Daoy (cell line): Measurements from ENCODE around the gene TIGD1. TPM values are rescaled to one million over a fixed set of nuclear protein-coding genes. Genes with fewer than 3 reads are reported as not detected.

Experiments
- DNase-seq: peaks from one replicate; pipeline ENCODE4 v3.0.0-alpha.2; 2015; ENCODE audit warnings: low read depth
- total RNA-seq: library from RNA; depleted of rRNA; stranded (reverse); fragments of >200 nt; shearing (Covaris generic); gene quantifications from 2 replicates; pipeline ENCODE4 v1.2.3, GENCODE V29; 2014; rRNA removed

Gene TIGD1
- total RNA-seq, 1 experiment from 2014 or later, result 5.4 TPM

DNA sequence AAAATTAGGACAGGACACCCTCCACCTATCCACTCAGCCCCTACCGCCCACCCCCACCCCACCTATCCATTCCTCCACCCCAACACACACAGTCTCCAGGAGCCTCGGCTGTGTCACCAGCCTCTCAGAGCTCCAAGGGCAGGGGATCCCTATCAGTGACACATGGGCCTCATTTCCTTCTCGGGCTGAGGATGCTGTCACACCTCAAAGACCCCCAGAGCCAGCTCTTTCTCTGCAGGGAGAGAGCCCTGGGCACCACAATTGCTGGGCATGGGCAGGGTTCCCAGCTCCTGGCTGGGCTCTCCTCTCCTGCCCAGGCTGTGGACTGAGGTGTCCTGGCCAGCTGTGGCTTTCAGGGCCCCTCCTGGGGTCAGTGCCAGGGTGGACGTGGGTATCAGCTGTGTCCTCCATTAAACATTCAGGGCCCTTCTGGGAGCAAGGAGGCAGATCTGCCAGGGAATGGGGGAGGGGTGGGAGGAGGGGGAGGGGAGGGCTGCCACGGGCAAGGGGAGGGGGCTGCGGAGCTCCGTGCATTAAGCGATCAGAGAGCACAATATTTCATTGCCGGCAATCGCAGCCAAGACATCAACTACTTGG lies 48.5 kb downstream of the TIGD1 start:
- no peak for DNase-seq

DNA sequence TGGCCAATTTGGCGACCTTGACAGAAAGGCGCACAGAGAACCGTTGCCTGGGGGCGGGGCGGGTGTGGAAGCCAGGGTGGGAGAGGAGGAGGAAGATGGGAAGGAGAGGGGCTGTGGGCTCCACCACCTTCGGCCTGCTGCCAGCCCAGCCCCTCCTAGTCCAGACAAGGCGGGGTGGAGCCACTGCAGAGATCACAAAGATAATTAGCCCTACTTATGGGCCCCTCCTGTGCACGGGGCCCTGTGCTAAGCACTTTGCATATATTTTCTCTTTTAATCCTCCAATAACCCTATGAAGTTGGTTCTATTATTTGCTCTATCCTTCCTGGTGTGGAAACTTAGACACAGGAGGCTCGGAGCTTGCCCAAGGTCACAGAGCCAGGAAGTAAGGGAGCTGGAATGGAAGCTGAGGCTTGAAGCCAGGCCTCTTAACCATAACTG lies 49.0 kb downstream of the TIGD1 start:
- DNase-seq, result no peak

GRCh38 chr2:232498452-232498851 lies 51.9 kb downstream of the TIGD1 start:
- no peak for DNase-seq

Other genes with a start within 250 kb of the TIGD1 start
- 0.03 TPM in 1 of 2 replicates, not detected in the other for gene ALPP, start 171.8 kb downstream of the TIGD1 start, total RNA-seq
- gene ALPG, start 143.7 kb downstream of the TIGD1 start, total RNA-seq, result not detected in 2 replicates
- not detected in 2 replicates for gene ALPI, start 94.4 kb downstream of the TIGD1 start, total RNA-seq
- not detected in 2 replicates for gene ECEL1, start 62.7 kb downstream of the TIGD1 start, total RNA-seq
- not detected in 2 replicates for gene PRSS56, start 30.2 kb downstream of the TIGD1 start, total RNA-seq
- not detected in 2 replicates for gene CHRND, start 24.4 kb downstream of the TIGD1 start, total RNA-seq
- gene CHRNG, start 10.9 kb downstream of the TIGD1 start, total RNA-seq, result not detected in 2 replicates
- 80.5 and 109 TPM in 2 replicates for gene EIF4E2, start 132 bp upstream of the TIGD1 start, total RNA-seq
- gene EFHD1, start 83.0 kb upstream of the TIGD1 start, total RNA-seq, result 0.06 and 0.95 TPM in 2 replicates
- gene GIGYF2, start 146.8 kb upstream of the TIGD1 start, total RNA-seq, result 44.4 and 56.9 TPM in 2 replicates
- not detected in 2 replicates for gene KCNJ13, start 226.0 kb upstream of the TIGD1 start, total RNA-seq